ENCODE results near the gene C2CD4D.

DNA sequence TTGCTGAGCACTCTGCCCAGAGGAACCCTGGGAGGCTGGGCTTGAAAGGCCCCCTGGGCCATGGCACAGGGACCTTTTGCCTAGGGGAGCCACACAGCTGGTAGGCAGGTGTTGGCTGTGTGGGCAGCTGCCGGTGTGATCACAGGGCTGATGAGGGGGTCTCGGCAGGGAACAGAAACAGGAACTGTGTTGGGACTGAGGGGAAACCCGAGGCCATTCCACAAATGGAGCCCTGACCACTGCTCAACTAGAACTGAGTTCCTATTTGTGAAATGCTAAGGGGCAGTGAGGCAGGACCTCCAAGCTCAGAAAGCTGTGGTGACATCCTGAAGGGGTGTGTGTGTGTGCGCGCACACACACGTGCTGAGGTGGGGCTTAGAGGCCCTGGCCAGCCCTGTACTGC, 20.3 kb upstream of the C2CD4D start:
- TF ChIP-seq JAZF1 (CRISPR knock-in tag; IDR thresholded peaks at IDR 0.05): no peak
- no peak for TF ChIP-seq ESRRA (CRISPR knock-in tag; IDR thresholded peaks at IDR 0.05; ENCODE audit: borderline replicate concordance)

All from WTC11 (cell line).